HG03439 (cell line): ENCODE measurements around the gene NDOR1.
A peak's percentile ranks its signal among the peaks of the same experiment; 100 is the strongest.

Experiments
- ATAC-seq: cut with Tn5 transposase; IDR thresholded peaks from one replicate; pipeline ENCODE4 v1.9.1; 2021; ENCODE audit warnings: mild to moderate bottlenecking, moderate library complexity; ENCODE audit not compliant: unreplicated experiment

NDOR1 gene

DNA sequence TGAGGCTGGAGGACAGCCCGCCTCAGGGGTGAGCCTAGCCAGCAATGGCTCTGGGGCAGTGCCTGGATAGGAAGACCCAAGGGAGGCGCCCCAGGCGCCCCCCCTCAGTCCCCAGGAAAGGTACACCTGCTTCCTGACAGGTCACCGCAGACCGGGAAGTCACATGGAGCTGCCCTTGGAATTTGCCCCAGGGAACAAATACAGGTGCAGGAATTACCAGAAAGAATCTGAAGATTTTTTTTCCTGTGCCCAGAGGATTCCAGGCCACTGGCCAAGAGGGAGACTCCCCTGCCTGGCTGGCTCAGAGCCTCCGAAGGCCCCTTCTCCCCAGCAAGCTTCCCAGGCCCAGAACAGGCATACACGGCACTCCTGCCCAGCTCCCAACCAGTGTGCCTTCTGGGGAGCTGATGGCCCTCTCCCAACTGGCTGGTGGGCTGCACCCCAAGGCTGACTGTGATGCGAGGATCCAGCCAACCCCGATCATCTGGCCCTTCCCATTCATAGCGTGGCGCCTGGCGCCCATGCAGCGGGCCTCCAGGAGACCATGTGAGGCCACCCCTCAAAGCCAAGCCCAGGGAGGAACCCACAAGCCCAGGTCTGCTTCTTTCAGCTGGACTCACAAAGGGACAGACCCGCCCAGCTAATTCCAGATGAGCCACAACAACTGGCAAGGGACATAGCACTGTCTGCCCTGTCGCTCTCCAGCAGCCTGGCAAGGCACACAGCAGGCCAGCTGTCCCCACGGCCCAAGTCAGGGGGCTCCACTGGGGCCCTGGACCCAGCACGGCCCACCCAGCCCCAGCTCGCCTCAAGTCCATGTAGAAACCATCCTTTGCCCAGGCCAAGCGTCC is 7.2 kb upstream of the NDOR1 start:
- ATAC-seq = no peak

DNA sequence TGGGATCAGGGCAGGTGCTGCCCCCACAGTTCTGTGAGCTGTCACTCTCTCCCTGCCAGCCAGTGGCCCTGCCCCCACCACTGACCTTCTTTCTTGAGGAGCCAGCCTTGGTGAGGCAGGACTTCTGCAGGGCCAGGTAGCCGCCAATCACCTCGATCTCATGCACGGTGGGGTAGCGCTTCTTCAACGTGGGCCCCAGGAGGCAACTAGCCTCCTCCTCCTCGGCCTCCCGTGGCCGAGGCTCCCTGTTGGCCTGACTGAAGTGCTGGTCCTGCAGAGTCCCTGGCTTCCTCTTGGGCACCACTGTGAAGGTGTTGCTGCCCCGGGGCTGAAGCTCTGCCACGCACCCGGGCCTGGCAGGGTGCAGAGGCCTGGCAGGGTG is 6.6 kb upstream of the NDOR1 start:
- no peak for ATAC-seq

DNA sequence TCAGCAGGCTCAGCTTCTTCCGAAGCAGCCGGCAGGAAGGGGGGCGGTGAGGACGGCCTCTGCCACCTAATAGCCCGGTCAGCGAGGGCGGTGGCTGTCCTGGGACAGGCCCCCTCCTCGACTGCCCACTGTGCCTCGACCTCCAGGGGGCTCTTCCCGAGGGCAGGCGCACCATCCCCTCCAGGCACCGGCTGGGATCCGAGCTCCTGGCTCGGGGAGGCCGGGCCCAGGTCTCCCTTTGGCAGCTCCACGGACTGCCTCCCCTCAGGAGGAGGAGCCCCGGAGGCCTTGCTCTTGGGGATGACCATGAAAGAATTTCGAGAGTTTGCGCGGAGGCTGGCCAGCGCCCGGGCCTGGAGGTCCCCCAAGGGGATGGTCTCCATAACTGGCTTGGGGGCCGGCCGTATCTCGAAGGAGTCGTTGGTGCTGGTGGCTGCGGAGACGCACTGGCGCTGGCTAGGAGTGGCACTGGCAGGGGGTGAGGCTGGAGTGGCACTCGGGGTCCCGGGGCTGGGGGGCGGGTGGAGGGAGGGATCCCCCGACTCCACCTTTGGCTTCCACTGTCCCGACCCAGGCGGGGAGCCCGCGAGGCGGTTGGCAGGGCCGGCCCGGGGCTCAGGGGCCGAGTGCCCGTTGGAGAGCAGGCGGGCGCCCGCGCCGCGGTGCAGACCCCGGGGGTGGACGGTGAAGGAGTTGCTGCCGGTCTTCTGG is 5.9 kb upstream of the NDOR1 start:
- no peak for ATAC-seq

DNA sequence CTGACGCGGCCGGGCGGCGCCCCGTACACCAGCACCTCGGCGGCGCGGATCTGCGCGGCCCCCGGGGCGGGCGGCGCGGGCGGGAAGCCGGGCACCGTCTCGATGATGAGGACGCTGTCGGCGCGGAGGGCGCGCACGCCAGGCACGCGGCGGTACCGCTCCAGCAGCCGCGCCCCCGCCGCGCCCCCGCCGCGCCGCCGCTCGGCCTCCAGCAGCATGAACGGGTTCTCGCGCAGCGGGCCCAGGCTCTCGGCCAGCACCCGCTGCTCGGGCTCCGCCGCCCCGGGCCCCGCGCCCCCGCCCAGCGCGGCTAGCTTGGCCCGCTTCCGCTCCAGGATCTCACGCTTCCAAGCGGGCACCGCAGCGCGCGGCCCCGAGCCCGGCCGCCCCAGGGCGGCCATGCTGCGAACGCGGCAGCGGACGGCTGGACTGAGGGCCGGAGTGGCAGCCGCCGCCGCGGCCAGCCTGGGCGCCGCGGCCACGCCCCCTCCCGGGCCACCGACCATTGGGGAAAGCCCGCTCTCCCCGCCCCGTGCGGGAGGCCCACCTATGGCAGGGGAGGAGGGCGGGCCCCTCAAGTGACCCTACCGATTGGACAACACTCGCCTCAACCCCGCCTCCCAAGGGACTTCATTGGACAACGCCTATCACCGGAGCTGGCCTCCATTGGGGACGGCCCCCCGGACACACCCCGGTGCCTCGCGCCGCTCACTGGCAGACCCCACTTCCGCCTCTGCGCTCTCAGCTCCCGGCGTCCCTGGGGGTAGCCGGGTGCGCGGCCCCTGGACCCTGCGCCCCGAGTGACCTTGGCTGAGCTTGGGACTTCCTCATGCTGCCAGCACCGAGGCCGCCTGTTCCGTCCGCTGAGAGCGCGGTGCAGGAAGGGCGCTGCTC is 4.9 kb upstream of the NDOR1 start, which contains the start of gene TPRN:
TPRN (minus strand) TSS at position 431 of the 894 bp plus-strand sequence; CDS start at position 401, 30 bp downstream.
- ATAC-seq = peak; percentile 85

DNA sequence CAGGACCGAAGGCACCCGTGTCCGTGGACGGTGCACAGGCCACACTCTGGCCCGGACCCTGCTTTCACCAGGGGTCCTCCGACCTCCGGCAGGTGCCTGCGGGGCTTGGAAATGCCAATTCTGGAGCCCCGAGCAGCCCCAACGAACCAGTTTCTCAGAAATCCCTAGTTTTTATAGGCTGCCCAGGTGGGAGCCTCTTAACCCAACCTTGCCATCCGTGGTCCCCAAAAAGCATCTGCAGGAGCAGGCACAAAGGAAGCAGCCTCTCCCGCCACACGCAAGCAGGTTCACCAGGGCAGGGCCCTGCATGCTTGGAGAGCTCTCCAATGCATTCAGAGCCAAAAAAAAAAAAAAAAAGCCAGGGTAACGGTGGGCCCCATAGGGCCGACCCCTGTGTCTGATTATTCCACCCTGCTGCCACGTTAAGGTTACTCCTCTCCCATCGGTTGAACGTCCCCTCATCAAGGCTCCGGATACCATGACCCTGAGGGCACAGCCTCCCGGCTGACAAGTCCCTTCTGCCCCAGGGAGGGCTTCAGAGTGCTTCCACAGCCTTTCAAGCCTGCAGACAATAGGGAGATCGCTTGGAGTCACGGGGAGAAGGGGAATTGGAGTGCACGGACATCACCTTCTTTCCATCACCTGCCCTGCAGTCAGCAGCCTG is 4.2 kb upstream of the NDOR1 start:
- no peak for ATAC-seq

DNA sequence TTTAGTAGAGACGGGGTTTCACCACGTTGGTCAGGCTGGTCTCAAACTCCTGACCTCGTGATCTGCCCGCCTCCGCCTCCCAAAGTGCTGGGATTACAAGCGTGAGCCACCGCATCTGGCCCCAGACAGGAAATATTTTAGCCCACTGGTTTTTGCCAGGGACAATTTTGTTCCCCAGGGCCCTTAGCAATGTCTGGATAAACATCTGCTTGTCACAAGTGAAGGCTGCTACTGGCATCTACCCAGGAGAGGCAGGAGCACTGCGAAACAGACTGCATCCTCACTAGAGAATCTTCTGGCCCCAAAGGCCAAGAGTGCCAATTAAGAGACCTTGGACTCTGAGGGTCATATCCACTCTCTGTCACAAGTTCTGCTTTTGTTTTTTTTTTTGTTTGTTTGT is 2.5 kb upstream of the NDOR1 start:
- no peak for ATAC-seq

DNA sequence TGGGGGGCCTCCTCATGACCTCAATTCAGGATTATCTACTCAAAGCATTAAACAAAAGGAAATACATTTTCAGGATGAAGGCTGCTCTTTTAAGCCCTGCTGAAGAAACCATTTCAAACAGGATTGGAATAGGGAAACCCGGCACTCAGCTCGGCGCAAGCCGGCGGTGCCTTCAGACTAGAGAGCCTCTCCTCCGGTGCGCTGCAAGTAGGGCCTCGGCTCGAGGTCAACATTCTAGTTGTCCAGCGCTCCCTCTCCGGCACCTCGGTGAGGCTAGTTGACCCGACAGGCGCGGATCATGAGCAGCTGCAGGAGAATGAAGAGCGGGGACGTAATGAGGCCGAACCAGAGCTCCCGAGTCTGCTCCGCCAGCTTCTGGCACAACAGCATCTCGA is 772 bp upstream of the NDOR1 start:
- no peak for ATAC-seq

DNA sequence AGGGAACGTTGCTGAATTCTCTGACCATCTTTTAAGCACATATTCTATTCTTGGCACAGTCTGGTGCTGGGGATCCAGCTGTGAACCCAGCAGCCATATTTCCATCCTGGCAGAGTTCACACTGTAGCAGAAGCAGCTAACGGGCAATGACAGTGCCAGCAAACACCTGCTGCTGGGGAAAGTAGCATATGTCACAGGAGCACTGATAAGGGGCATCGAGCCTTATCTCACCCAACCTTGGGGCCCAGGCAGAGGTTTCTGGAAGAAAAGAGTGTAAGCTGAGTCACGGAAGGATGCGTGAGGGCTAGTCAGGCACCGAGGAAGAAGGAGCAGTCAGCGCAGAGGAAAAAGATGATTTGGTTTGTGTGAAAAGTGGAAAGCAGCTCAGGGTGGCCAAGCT is 1.1 kb downstream of the NDOR1 start:
- ATAC-seq = no peak

DNA sequence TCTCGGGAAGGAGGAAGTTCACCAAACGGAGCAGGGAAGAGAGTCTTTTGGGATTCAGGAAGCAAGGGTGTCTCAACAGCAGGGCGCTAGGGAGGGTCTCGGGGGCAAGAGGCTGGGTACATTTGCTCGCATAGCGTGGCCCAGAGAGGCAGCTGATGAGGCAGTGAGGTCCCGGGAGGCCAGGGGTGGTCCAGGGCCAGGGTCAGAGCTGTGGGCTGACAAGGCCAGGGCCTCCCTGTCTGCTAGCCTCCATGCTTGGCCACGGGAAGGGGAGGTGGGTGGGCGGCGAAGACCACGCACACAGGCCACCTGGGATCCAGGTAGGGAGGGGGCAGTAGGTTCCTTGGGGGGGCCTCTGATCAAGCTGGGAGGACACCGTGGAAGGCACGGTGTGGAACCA is 6.0 kb downstream of the NDOR1 start:
- ATAC-seq = no peak

DNA sequence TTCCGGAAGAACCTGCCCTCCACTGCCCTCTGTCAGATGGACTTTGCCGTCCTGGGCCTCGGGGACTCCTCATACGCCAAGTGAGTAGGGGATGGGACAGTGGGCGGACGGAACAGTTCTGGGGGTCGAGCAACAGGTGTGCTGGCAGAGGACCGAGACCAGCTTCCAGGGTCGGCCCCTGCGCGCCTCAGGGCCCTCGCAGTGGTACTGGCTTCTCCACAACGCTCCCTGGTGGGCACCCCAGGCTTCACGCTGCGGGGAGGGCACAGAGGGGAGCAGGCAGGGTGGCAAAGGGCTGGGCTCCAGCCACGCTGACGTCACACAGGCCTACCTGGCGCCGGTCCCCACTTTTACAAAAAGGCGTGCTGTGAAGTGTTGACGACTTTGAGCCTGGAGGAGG is 7.0 kb downstream of the NDOR1 start:
- no peak for ATAC-seq

DNA sequence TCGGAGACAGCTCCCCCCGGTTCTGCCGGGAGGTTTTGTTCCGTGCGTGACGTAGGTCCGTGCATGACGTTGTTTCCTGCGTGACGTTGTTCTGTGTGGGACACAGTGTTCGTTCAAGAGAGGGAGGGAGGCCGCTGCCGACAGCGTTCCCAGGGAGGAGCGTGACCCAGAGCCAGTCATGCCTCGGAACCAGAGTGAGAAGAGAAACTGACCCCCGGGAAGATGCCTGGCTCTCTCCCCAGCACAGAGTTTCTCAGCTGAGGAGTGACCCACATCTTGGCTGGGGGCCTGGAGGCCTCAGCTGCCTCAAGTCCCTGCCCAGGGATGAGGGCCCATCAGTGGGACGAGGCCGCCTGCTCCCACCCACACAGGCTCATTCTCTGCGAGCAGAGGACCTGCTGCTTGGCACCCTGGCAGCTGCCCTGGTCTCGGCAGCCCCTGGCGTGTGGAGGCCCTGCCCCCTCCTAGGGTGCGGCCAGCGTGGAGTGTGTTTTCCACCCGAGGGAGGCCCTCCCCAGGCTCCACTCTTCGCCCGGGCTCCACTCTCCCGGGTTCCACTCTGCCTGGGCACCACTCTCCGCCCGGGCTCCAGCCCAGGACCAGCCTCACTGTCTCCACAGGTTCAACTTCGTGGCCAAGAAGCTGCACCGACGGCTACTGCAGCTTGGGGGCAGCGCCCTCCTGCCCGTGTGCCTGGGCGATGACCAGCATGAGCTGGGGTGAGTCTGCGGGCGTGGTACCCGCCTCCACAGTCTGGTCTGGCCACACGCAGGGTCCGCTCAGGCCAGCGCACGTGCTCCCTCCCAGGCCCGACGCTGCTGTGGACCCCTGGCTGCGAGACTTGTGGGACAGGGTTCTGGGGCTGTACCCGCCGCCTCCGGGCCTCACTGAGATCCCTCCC is 7.9 kb downstream of the NDOR1 start:
- ATAC-seq = no peak

DNA sequence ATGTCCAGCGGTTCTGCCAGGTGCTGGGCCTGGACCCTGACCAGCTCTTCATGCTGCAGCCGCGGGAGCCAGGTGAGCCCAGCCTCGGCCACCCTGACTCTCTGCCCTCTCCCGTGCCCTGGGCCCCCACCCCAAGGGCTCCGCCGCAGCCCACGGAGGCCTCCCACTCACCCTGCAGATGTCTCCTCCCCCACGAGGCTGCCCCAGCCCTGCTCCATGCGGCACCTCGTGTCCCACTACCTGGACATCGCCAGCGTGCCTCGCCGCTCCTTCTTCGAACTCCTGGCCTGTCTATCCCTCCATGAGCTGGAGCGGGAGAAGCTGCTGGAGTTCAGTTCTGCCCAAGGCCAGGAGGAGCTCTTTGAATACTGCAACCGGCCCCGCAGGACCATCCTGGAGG is 9.1 kb downstream of the NDOR1 start:
- ATAC-seq = no peak

DNA sequence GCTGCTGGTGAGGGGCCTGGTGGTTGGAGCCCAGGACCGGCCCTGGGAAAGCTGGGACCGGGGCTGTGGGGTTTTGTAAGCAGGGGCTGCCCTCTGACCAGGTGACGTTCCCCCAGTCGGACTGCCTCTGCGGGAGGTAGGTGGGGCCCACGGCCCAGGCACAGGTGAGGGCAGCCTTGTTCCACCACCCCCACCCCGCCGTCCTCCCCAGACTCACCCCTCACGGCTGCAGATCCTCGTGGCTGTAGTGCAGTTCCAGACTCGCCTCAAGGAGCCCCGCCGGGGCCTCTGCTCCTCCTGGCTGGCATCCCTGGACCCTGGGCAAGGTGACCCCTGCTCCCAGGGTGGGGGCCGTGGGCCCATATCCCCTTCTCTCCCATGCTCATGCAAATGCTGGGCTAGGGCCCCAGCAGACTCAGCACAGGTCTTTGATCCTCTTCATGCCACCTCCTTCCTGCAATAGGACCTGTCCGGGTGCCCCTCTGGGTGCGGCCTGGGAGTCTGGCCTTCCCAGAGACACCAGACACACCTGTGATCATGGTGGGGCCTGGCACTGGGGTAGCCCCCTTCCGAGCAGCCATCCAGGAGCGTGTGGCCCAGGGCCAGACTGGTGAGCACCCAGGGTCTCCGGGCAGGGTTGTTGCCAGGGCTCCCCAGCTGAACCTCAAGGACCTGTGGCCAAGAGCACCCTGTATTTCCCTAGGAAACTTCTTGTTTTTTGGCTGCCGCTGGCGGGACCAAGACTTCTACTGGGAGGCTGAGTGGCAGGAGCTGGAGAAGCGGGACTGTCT is 9.9 kb downstream of the NDOR1 start:
- ATAC-seq = no peak

DNA sequence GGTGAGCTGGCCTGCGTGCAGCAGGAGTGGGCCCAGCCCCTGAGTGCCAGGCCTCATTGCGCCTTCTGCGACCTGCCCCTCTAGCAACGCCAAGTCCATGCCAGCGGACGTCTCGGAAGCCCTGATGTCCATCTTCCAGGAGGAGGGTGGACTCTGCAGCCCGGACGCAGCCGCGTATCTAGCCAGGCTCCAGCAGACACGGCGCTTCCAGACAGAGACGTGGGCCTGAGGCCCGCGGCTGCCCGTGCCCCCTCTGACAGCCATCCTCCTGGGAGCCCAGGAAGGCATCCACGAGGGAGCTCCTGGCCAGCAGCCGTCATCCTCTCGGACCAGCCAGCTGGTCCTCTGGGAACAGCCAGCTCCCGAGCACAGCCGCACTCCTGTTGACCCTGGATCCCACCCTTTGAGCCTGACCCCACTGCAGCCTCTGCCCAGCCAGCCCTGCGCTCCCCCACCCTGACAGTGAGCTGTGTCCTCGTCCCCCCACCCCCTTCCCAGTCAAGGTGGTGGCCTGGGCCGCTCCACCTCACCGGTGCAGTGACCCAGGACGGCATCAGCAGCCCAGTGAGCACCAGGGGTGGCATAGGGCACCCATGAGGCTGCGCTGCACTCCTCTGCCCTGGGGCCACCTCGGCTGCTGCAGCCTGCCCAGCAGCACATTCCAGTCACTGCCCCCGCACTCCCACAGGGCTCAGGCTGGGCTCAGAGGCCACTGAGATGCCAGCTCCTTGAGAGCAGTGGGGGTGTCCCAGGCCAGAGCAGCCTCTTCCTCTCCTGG is 10.9 kb downstream of the NDOR1 start:
- no peak for ATAC-seq

DNA sequence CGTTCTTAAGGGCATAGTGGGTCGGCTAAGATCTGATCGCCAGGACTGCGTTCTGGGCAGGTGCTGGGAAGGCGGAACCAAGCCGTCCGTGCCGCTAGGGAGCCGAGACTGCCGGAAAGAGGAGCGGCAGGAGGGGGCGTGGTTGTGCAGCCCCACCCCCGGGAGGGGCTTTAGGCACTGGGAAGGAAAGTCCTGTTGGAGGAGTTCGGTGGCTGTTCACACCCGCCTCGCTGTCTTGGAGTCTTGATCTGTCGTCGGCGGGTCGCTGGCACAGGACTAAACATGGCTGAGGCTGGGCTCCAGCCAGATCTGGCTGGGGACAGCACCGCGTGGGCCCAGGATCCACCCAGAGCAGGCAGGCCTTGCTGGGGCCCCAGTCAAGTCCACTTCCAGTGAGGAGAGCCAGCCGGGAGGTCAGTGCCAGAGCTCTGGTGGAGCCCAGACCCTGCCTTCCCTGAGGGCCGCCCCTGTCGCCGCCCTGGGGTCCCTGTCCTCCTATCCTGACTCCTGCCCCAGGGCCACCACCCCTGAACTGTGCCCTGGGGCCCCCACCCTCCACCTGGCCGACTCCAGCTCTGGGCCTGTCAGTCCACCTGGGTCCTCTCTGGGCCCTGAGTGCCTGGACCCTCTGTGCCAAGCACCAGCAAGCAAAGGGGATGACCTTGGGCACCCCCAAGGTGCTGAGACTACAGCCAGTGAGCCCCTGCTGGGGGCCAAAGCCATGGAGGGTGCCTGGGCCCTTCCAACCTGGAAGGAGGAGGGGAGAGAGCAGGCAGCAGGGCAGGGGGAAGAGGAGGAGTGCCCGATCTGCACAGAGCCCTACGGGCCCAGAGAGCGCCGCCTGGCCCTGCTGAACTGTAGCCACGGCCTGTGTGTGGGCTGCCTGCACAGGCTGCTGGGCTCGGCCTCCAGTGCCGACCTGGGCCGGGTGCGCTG is 12.0 kb downstream of the NDOR1 start:
- ATAC-seq = no peak

DNA sequence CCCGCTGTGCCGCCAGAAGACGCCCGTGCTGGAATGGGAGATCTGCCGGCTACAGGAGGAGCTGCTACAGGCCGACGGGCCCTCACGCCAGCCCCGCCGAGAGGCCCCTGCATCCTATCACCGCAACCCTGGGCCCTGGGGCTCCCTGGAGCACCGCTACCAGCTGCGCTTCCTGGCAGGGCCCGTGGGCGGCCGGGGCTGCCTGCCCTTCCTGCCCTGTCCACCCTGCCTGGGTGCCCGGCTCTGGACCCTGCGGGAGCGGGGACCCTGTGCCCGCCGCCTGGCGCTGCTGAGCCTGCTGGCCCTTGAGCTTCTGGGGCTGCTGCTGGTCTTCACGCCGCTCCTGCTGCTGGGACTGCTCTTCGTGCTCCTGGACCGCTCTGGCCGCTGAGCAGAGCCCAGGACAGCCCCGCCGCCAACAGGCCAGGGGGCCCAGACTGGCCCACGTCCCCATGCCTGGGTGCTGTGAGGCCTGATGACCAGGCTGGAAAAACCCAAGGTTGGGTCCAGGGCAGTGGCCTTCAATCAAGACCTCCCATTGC is 12.8 kb downstream of the NDOR1 start:
- ATAC-seq = no peak

DNA sequence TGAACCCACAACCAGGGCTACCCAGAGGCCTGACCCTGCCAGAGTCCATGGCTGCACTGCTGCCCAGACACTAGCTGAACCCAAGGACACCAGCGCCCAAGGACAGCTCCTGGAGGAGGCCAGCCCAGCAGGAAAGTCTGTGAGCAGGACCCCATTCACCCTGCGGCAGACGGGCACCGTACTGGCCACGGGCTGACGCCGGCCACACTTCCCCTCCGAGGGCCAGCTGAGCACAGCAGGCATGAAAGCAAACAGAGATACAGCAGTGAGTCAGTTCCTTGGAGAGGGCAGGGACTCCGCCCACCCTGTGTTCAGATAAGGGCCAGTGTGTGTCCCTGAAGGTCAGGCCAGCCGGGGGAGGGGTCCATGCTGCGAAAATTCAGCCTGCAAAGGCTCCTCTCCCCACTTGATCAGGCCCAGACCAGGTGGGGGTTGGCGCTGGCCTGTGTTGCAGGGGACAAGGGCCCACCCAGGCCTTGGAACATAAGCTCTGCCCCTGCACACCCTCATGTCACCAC is 13.3 kb downstream of the NDOR1 start:
- no peak for ATAC-seq
